H9 (cell line): ENCODE data around the gene PAM. TPM values are rescaled to one million over a fixed set of nuclear protein-coding genes. Genes with fewer than 3 reads are reported as not detected.

Source experiments
- DNase-seq: peaks from one replicate; pipeline ENCODE4 v3.0.0-alpha.2; 2017
- H2AFZ ChIP-seq: one replicate; pipeline ENCODE4 v1.6.1; 2013; ENCODE audit warnings: mild to moderate bottlenecking, low read length, control low read depth, moderate library complexity
- H2AK5ac ChIP-seq: 2 replicates; pipeline ENCODE4 v1.6.1; 2013; ENCODE audit warnings: low read length, control low read depth, mixed read lengths; ENCODE audit not compliant: insufficient read length
- H2BK120ac ChIP-seq: one replicate; pipeline ENCODE4 v1.6.1; 2013; ENCODE audit warnings: low read depth, mild to moderate bottlenecking, low read length, control low read depth, inconsistent platforms; ENCODE audit not compliant: poor library complexity, severe bottlenecking
- H2BK12ac ChIP-seq: 2 replicates; pipeline ENCODE4 v1.6.1; 2013; ENCODE audit warnings: low read length, control low read depth, mixed read lengths, low read depth; ENCODE audit not compliant: insufficient read length
- H2BK15ac ChIP-seq: 2 replicates; pipeline ENCODE4 v1.6.1; 2013; ENCODE audit warnings: low read depth, low read length, control low read depth
- H2BK20ac ChIP-seq: one replicate; pipeline ENCODE4 v1.6.1; 2013; ENCODE audit warnings: low read depth, mild to moderate bottlenecking, low read length, control low read depth, inconsistent platforms; ENCODE audit not compliant: poor library complexity, severe bottlenecking
- H2BK5ac ChIP-seq: 2 replicates; pipeline ENCODE4 v1.6.1; 2013; ENCODE audit warnings: low read length, control low read depth, mixed read lengths; ENCODE audit not compliant: insufficient read length
- H3K14ac ChIP-seq: 2 replicates; pipeline ENCODE4 v1.6.1; 2013; ENCODE audit warnings: low read length, control low read depth; ENCODE audit not compliant: insufficient read depth
- H3K18ac ChIP-seq: 2 replicates; pipeline ENCODE4 v1.6.1; 2013; ENCODE audit warnings: low read depth, mild to moderate bottlenecking, mixed read lengths, low read length, control low read depth; ENCODE audit not compliant: insufficient read length
- H3K23ac ChIP-seq: 2 replicates; pipeline ENCODE4 v1.6.1; 2013; ENCODE audit warnings: low read length, control low read depth, mixed read lengths, low read depth; ENCODE audit not compliant: insufficient read length
- H3K23me2 ChIP-seq: 2 replicates; pipeline ENCODE4 v1.6.1; 2013; ENCODE audit warnings: low read depth, mild to moderate bottlenecking, mixed read lengths, low read length, control low read depth; ENCODE audit not compliant: insufficient read length, poor library complexity, severe bottlenecking
- H3K27ac ChIP-seq: 2 replicates; pipeline ENCODE4 v1.5.1; 2013; ENCODE audit warnings: low read length, control low read depth, mixed read lengths, low read depth; ENCODE audit not compliant: insufficient read length
- H3K27me3 ChIP-seq: 2 replicates; pipeline ENCODE4 v1.6.1; 2013; ENCODE audit warnings: low read length, control low read depth, inconsistent platforms; ENCODE audit not compliant: insufficient read depth
- H3K4ac ChIP-seq: 2 replicates; pipeline ENCODE4 v1.6.1; 2013; ENCODE audit warnings: low read depth, mild to moderate bottlenecking, control low read depth, inconsistent platforms, low read length, moderate library complexity
- H3K4me1 ChIP-seq: 2 replicates; pipeline ENCODE4 v1.6.1; 2013; ENCODE audit warnings: low read length, control low read depth, inconsistent platforms; ENCODE audit not compliant: insufficient read depth
- H3K4me2 ChIP-seq: 2 replicates; pipeline ENCODE4 v1.6.1; 2013; ENCODE audit warnings: low read length, control low read depth, mixed read lengths; ENCODE audit not compliant: insufficient read length, insufficient read depth
- H3K56ac ChIP-seq: 2 replicates; pipeline ENCODE4 v1.6.1; 2013; ENCODE audit warnings: low read depth, mild to moderate bottlenecking, mixed read lengths, low read length, control low read depth; ENCODE audit not compliant: insufficient read length
- H3K79me1 ChIP-seq: 2 replicates; pipeline ENCODE4 v1.6.1; 2013; ENCODE audit warnings: low read depth, mild to moderate bottlenecking, moderate library complexity, low read length, control low read depth, inconsistent platforms; ENCODE audit not compliant: insufficient read depth, poor library complexity, severe bottlenecking
- H3K79me2 ChIP-seq: 2 replicates; pipeline ENCODE4 v1.6.1; 2013; ENCODE audit warnings: low read length, control low read depth, inconsistent platforms; ENCODE audit not compliant: insufficient read depth
- H3K9ac ChIP-seq: 2 replicates; pipeline ENCODE4 v1.6.1; 2013; ENCODE audit warnings: low read length, control low read depth, mixed read lengths; ENCODE audit not compliant: insufficient read length; ENCODE audit errors: extremely low read depth
- H3K9me3 ChIP-seq: one replicate; pipeline ENCODE4 v1.6.1; 2013; ENCODE audit warnings: low read depth, low read length, inconsistent platforms; ENCODE audit not compliant: control insufficient read depth
- H3T11ph ChIP-seq: one replicate; pipeline ENCODE4 v1.6.1; 2013; ENCODE audit warnings: mild to moderate bottlenecking, low read length, control low read depth, inconsistent platforms
- H4K20me1 ChIP-seq: one replicate; pipeline ENCODE4 v1.6.1; 2013; ENCODE audit not compliant: control insufficient read depth, insufficient read length, insufficient read depth
- H4K5ac ChIP-seq: 2 replicates; pipeline ENCODE4 v1.6.1; 2013; ENCODE audit warnings: low read depth, mild to moderate bottlenecking, mixed read lengths, low read length, control low read depth; ENCODE audit not compliant: insufficient read length
- H4K8ac ChIP-seq: replicated peaks from 2 replicates; pipeline ENCODE4 v1.6.1; 2013; ENCODE audit warnings: low read length, control low read depth, mixed read lengths, low read depth; ENCODE audit not compliant: insufficient read length
- H4K91ac ChIP-seq: 2 replicates; pipeline ENCODE4 v1.6.1; 2013; ENCODE audit warnings: low read depth, mild to moderate bottlenecking, moderate library complexity, mixed read lengths, low read length, control low read depth; ENCODE audit not compliant: insufficient read length
- H3K27ac Mint-ChIP-seq, 3 experiments: 2 replicates in 2 of 3; 3 replicates in 1 of 3; pipeline ENCODE4 v1.8.0; 2020 to 2021; ENCODE audit warnings: mixed read lengths in 3 of 3, mild to moderate bottlenecking in 1 of 3, moderate library complexity in 1 of 3
- H3K27me3 Mint-ChIP-seq: 2 replicates; pipeline ENCODE4 v1.8.0; 2021; ENCODE audit warnings: low read depth, mild to moderate bottlenecking, moderate library complexity, mixed read lengths
- H3K36me3 Mint-ChIP-seq, 3 experiments: 2 replicates in 2 of 3; 3 replicates in 1 of 3; pipeline ENCODE4 v1.8.0; 2020 to 2021; ENCODE audit warnings: low read depth in 3 of 3, mixed read lengths in 3 of 3; ENCODE audit not compliant: insufficient read depth in 1 of 3
- H3K4me1 Mint-ChIP-seq, 2 experiments: 2 replicates each; pipeline ENCODE4 v1.8.0; 2020; ENCODE audit warnings: mixed read lengths in 2 of 2
- H3K4me3 Mint-ChIP-seq, 2 experiments: 2 replicates in 1 of 2; 3 replicates in 1 of 2; pipeline ENCODE4 v1.8.0; 2020 to 2021; ENCODE audit warnings: mild to moderate bottlenecking in 2 of 2, mixed read lengths in 2 of 2, moderate library complexity in 1 of 2
- H3K9me3 Mint-ChIP-seq, 2 experiments: 2 replicates in 1 of 2; 3 replicates in 1 of 2; pipeline ENCODE4 v1.8.0; 2020; ENCODE audit warnings: mild to moderate bottlenecking in 2 of 2, mixed read lengths in 2 of 2, moderate library complexity in 1 of 2
- CTCF ChIP-seq: fragments of 200-600 bp; sonication (generic); conservative IDR thresholded peaks from 3 replicates; pipeline ENCODE4 v1.8.0; 2021; ENCODE audit warnings: antibody characterized with exemption, mild to moderate bottlenecking
- WGBS: extraction: QIAGEN DNeasy Blood & Tissue Kit; methylation state at CpG from one replicate; pipeline ENCODE4 v1.1.7; 2013; ENCODE audit warnings: missing lambda C conversion rate, low lambda C conversion rate, mixed read lengths; ENCODE audit not compliant: insufficient read length; ENCODE audit errors: extremely low coverage; 5-methylcytosine and 5-hydroxymethylcytosine counted together
- total RNA-seq: library from RNA; stranded (reverse); gene quantifications from 2 replicates; pipeline ENCODE4 v1.2.1, GENCODE V29; 2021

The PAM gene
- total RNA-seq, 1 experiment from 2014 or later: 31.5 TPM

GRCh38 chr5:102835717-102836116 lies 80.6 kb downstream of the PAM start:
- no peaks in the 10 kb centered on the region for H3K23me2 ChIP-seq
- H2BK5ac ChIP-seq: no peak overlapping the region
- H3T11ph ChIP-seq: no peak overlapping the region
- DNase-seq: no peak
- no peaks in the 10 kb centered on the region for H3K27me3 Mint-ChIP-seq
- H2AFZ ChIP-seq: no peak overlapping the region
- no peak overlapping the region for H3K23ac ChIP-seq
- no peak overlapping the region for H3K9ac ChIP-seq
- no peak overlapping the region for H3K4ac ChIP-seq
- no peaks in the 10 kb centered on the region for H3K79me2 ChIP-seq
- no peaks in the 10 kb centered on the region for H3K4me1 ChIP-seq
- no peaks in the 10 kb centered on the region for H3K79me1 ChIP-seq
- H2BK15ac ChIP-seq: no peak overlapping the region
- no peak overlapping the region for H2BK12ac ChIP-seq
- H3K4me3 Mint-ChIP-seq: no peak overlapping the region
- H3K36me3 Mint-ChIP-seq: no peaks in the 10 kb centered on the region
- H3K14ac ChIP-seq: no peak overlapping the region
- no peaks in the 10 kb centered on the region for H4K20me1 ChIP-seq
- WGBS: no CpG with 5 or more reads among the region's 2 CpGs
- H3K27ac Mint-ChIP-seq: no peak overlapping the region
- no peaks in the 10 kb centered on the region; a peak in 1 of 5 replicates for H3K9me3 Mint-ChIP-seq
- no peaks in the 10 kb centered on the region for H3K27me3 ChIP-seq
- H3K4me2 ChIP-seq: no peak overlapping the region
- no peak overlapping the region for H4K91ac ChIP-seq
- no peaks in the 10 kb centered on the region for H3K9me3 ChIP-seq
- no peak for TF ChIP-seq CTCF
- H4K8ac ChIP-seq: no peak overlapping the region
- no peak overlapping the region for H3K56ac ChIP-seq
- H2BK120ac ChIP-seq: no peak overlapping the region
- H3K27ac ChIP-seq: no peak overlapping the region
- peaks cover 0 to 5% of the 10 kb centered on the region in 2 experiments; a peak in 2 of 4 replicates for H3K4me1 Mint-ChIP-seq
- H4K5ac ChIP-seq: no peak overlapping the region
- H2AK5ac ChIP-seq: no peak overlapping the region
- no peak overlapping the region for H2BK20ac ChIP-seq
- H3K18ac ChIP-seq: no peak overlapping the region
